GM18526 (cell line): ENCODE results near the gene TTC33.

Experiments used
- POLR2A ChIP-seq: IDR thresholded peaks from 3 replicates; pipeline ENCODE4 v1.6.1; 2011; ENCODE audit not compliant: insufficient read length; ENCODE audit errors: extremely low read depth

Gene TTC33

DNA sequence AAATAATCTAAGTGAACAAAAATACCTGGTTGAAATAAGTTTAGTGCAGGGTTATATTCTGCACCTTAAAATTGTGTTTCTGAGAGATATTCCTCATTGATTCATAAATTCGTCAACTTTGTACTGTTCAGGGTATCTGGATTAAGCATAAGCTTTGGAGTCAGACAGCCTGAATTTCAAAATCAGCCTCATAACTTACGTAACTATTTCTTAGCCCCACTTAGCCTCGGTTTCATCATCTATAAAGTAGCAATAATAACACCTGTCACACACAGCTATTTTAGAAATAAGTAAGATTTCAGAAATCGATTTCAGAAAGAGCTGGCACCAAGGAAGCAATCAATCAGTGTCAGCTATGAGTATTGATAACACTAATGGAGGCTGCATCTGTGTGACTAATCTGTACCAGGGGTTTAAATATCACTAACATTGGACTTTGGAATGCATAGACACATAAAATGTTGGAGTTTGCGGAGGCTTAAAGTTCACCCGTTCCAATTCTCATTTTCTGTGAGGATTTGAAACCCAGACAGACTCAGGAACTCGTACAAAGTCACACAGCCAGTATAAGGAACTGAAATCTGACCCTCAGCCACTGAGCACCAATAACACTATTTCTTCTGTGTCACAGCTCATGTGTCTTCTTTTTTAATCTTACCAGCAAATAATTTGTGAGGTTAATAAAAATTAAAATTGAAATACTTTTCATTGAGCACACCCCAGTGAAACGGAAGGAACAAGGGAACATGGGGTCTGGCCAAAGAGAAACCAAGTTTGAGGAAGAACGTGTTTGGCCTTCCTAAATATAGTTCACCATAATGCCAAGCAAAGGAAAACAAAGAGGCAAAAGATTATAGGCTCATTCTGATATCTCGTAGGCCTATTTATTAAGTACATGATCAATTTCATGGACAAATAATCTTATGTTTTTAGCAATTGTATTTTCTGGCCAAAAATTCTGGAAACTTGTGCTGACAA, 270.5 kb downstream of the TTC33 start:
- no peak for TF ChIP-seq POLR2A

DNA sequence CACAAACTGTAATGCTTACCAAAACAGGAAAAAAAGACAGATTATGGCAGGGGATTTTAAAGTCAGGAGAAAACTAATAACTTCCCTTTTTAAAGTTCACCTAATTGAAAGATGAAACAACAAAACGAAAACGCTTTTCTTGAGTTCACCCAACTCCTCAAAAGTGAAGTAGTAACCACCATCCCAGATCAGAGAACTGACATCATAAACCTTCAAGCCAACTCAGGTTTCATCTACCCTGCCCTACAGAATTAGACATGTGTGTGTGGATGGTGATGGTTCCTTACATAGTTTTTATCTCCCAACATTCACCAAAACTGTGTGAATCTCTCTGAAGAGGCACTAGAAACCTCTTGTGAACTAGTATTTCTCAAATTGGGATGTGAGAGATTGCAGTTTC, 271.3 kb downstream of the TTC33 start:
- TF ChIP-seq POLR2A = no peak

DNA sequence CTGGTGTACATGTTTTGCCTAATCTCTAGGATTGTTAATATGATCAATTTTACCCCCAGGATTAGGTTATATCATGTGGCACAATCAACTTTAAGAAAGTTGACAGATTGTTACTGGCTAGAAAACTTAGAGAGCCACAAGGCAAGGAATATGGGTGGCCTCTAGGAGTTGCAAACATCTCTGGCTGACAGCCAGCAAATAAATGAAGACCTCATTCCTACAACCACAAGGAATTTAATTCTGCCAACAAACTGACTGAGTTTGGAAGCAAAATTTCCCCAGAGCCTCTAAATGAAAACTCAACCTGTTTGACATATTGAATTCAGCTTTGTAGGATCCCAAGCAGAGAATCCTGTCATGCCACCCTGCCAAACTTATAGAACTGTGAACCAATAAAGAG, 272.4 kb downstream of the TTC33 start:
- no peak for TF ChIP-seq POLR2A

DNA sequence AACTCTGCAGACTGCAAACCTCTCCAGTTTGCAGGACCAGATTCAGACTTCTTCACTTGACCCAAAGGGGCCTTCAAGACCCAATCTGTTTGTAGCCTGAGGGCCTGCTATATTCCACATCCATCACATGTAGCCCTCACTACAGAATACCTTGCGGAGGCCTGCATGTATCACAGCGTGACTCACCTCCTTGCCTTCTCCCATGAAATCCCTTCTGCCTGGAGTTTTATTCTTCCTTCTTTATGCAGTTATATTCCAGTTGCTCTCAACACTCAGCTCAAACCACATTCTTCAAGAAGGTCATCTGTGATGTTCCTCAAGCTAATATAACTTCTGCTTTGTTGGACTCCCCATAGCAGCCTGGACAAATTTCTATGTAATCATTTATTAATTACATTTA, 274.5 kb downstream of the TTC33 start:
- no peak for TF ChIP-seq POLR2A

DNA sequence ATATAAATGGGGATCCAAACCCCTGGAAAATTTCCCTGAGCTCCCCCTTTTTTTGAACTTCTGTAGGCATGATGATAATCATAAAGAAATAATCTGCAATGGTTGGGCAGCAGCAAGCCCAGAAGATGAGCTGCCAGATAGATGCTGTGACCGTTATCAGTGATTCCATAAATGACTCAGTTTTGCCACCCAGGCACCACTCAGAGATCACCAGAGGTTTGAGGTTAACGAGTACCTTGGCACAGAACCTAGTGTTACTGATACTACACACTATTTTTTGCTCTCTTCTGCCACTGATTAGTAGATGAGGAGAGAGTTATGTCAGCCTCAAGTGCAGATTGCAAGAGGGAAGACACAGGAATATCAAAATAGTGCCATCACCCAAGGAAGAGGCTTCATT, 275.4 kb downstream of the TTC33 start:
- no peak for TF ChIP-seq POLR2A

DNA sequence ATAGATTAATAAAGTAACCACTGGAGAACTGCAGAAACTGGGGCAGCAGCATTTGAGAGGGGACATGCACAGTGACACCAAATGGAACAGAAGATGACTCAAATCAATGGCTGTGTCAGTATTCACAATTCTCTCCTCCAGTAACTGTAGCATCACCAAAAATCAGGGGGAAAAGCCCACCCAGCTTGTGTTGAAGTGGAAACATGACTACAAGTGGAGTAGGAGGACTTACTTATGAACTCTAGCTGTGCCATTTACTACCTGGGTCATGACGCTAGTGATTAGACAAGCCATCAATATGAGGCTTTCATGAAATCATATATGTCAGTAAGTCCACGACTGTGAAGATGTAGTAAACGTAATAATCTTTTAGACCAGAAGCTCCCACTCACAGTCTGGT, 275.8 kb downstream of the TTC33 start:
- TF ChIP-seq POLR2A = no peak

DNA sequence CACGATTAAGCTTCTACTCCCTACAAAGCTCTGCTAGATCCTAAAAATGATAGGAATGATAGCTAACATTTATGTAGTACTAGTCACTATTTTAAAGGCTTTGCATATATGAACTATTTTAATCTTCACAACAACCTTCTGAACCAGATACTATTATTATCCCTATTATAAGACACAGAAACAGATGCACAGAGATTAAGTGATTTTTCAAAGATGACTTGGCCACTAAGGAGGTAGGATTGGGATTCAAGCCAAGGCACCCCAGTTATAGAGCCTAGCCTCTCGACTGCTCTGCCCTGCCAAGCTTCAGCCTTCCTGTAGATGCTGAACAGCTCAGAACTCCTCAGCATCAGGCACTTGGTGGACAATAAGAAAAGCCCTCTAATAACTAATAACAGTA, 277.0 kb downstream of the TTC33 start:
- TF ChIP-seq POLR2A = no peak

DNA sequence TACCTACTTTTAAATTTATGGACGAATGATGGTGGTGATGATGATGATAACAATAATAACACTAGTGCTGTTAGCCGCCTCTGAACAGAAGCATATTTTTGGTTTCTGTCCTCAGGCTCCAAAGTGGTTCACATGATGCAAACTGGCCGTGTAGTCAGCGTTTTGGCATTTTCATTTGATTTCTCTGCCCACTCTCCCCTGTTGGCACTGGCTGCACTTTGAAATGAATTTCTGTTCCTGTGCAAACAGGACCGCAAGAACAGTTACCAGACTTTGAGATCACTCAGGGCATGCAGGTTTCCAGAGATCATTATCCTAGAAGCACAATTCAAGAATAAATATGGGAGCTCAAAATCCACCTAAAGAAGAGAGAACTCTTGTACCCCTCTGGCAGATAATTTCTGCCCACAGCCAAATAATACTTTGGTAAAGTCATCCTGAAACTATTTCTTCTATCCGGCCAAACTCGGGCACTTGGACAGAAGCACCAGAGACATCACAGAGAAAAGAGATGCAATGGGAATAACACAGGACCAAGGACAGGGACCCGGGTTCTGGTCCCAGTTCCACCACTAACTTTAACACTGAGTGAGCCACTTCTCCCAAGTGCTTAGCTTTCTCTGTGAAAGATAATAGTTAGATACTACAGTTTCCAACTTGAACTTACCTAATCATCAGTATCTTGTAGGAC, 277.8 kb downstream of the TTC33 start:
- TF ChIP-seq POLR2A = no peak

DNA sequence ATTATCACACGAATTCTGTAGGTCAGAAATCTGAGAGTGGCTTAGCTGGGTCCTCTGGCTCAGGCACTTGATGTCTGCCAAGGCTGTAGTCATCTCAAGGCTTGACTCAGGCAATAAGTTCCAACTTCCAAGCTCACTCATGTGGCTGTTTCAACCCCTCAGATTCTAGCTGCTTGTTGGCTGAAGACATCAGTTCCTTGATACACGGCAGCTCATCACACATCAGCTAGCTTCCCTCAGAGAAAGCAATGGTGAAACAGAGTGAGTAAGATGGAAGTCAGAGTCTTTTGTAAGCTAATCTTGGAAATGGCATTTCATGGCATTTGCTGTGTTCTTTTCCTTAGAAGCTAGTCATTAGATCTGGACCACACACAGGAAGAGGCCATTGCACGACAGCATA, 280.2 kb downstream of the TTC33 start:
- TF ChIP-seq POLR2A = no peak

DNA sequence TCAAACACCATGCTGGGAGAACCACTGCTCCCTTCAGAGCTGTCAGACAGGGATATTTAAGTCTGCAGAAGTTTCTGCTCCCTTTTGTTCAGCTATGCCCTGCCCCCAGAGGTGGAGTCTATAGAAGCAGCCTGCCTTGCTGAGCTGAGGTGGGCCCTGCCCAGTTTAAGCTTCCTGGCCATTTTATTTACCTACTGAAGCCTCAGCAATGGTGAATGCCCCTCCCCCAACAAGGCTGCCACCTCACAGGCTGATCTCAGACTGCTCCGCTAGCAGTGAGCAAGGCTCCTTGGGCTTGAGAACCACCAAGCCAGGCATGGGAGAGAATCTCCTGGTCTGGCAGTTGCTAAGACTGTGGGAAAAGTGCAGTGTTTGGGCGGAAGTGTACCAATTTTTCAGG, 281.5 kb downstream of the TTC33 start:
- TF ChIP-seq POLR2A = no peak

DNA sequence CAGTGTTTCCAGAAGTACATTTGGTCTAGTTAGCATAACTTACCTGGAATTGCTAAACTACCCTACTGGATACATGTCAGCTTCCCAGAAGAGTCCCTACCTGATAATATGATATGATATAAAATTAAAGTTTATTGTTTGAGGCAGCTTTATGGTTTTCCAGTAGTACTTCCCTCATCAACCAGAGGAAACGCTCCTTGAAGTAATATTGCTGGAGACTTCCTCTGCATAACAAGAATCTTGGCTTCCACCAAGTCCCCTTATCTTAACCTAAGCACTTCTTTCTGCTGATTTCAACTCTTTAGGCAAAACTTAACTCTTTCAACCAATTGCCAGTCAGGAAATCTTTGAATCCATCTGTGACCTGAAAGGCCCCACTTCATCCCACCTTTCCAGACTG, 290.3 kb downstream of the TTC33 start:
- TF ChIP-seq POLR2A = no peak

DNA sequence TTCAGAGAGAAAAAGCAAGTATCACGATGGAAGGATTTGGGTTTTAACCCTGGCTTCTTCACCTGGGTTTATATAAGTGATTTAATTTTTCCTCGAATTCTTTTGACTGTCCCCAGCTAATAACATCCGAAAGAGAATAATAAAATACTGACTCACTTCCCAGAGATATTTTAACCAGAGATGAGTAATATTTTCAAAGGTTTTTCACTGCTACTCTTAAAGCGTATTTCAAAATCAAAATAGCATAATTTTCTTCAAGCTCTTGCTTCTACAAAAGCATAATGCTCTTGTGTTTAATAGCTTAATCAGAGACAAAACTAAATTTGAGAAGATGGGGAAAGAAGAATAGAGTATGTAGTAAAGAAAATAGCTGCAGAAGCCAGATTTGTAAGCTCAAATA, 291.2 kb downstream of the TTC33 start:
- no peak for TF ChIP-seq POLR2A
